HL-60 (cell line): ENCODE data around the gene MAB21L4.

Experiments used
- DNase-seq, 2 experiments: peaks; one replicate each; pipeline ENCODE4 v3.0.0-alpha.2; 2010 to 2020; ENCODE audit warnings: low read depth in 1 of 2, low spot score in 1 of 2
- H3K27ac ChIP-seq: fragments of 250-450 bp; sonication (Bioruptor Pico); replicated peaks from 2 replicates; pipeline ENCODE4 v1.5.1; 2020; ENCODE audit warnings: mild to moderate bottlenecking, moderate library complexity
- H3K27me3 ChIP-seq: fragments of 250-450 bp; sonication (Bioruptor Pico); 2 replicates; pipeline ENCODE4 v1.5.1; 2021; ENCODE audit warnings: mild to moderate bottlenecking, moderate library complexity; ENCODE audit not compliant: insufficient read depth, poor library complexity, severe bottlenecking
- H3K4me3 ChIP-seq: replicated peaks from 2 replicates; pipeline ENCODE4 v1.5.1; 2011; ENCODE audit warnings: mild to moderate bottlenecking, control low read depth, low read length; ENCODE audit not compliant: insufficient read depth
- CTCF ChIP-seq: IDR thresholded peaks from one replicate; pipeline ENCODE4 v1.5.1; 2011; ENCODE audit warnings: low read length, control low read depth, inconsistent platforms; ENCODE audit not compliant: insufficient read depth
- GABPA ChIP-seq: IDR thresholded peaks from 2 replicates; pipeline ENCODE4 v1.6.1; 2012; ENCODE audit warnings: low read depth
- POLR2AphosphoS5 ChIP-seq: IDR thresholded peaks from 2 replicates; pipeline ENCODE4 v1.6.1; 2012; ENCODE audit warnings: low read depth
- REST ChIP-seq: IDR thresholded peaks from 2 replicates; pipeline ENCODE4 v1.6.1; 2012; ENCODE audit warnings: low read depth; ENCODE audit not compliant: insufficient replicate concordance
- SPI1 ChIP-seq: IDR thresholded peaks from 2 replicates; pipeline ENCODE4 v1.6.1; 2012; ENCODE audit warnings: low read depth, mild to moderate bottlenecking, borderline replicate concordance

MAB21L4 gene

DNA sequence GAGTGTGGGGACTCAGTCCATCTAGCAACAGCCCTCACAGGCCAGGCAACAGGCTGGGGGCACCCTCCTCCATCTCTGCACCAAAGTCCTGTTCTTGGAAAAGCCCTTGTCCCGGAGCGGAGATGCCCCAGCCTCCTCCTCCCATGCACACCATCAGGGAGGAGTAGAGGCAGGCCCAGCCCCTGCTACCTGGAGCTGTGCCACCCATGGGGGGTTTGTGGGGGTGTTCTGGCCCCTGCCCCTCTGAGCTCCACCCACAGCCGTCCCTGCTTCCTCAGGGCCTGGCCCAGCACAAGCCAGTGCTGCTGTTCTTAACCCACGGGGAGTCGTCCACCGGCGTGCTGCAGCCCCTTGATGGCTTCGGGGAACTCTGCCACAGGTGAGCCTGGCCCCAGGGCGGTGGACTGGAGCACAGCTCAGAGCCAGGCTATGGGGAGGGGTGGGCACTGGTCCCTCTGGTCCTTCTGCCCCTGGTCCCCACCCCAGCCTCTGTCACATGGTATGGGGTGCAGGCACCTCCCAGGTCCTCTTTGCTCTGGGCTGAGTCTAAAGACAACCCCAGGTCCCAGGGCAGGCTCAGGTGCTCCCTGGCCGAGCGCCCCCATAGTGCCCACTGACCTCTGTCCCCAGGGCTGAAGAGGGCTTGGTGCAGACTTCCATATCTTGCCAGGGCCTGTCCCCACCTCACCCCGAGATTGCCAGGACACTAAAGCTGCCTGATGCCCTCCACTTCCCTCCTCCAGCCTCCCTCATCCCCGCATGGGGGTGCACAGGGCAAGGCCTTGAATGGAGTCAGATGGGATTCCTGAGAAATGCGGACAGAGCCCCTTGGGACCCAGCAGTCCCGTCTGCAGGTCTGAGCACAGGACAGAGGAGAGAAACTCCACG is 24.6 kb downstream of the MAB21L4 start:
- no peak overlapping the region for H3K4me3 ChIP-seq
- no peaks in the 10 kb centered on the region for H3K27me3 ChIP-seq
- no peak for DNase-seq
- no peak overlapping the region for H3K27ac ChIP-seq
- TF ChIP-seq GABPA, result no peak

- no peak for DNase-seq
- TF ChIP-seq GABPA (no peak), POLR2AphosphoS5 (no peak), CTCF (no peak), REST (no peak), SPI1 (no peak)
Measured at GRCh38 chr2:240869956-240870875, 25.7 kb downstream of the MAB21L4 start.

DNA sequence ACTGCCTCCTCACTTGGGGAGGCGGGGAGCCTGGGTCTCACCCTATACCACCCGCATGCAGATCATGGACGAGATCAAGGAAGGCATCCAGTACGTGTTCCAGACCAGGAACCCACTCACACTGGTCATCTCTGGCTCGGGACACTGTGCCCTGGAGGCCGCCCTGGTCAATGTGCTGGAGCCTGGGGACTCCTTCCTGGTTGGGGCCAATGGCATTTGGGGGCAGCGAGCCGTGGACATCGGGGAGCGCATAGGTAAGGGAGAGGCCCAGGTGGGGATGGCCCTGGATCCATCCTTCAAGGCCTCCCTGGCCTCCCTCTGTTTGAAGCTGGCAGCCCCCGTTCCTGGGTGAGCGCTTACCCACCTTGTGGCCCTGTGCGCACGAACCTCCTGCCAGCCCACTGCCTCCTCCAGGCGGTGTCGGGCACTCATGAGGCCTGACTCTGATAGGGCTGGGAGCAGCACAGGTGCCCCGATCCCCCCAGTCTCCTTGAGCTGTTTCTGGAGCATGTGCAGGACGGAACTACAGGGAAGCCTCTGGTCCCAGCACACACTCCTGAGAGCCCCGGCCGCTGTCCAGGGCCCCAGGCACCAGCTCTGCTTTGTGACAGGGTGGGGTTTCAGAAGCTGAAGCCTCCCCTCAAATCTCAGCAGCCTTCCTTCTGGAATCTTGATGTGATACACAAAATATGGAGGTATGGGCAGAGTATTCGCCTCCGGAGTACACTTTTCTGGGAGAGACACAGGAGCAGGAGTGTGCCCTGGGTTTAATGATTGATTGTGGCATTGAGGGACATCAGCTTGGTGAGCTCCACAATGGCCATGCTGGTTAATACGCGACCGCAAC is 26.6 kb downstream of the MAB21L4 start:
- Histone ChIP-seq H3K27ac (no peak overlapping the region), H3K4me3 (no peak overlapping the region), H3K27me3 (no peaks in the 10 kb centered on the region)
- TF ChIP-seq CTCF, result no peak
- TF ChIP-seq SPI1, result no peak
- no peak for TF ChIP-seq GABPA
- no peak for TF ChIP-seq POLR2AphosphoS5
- TF ChIP-seq REST, result no peak
- DNase-seq, result no peak

More at GRCh38 chr2:240869956-240870875, 25.7 kb downstream of the MAB21L4 start:
- Histone ChIP-seq H3K4me3 (no peak overlapping the region), H3K27me3 (no peaks in the 10 kb centered on the region), H3K27ac (no peak overlapping the region)
